ENCODE data around the gene EDDM3A.

GRCh38 chr14:20757965-20758364 lies 12.3 kb downstream of the EDDM3A start:
- TF ChIP-seq ZIC2 (tag by site-specific recombination; IDR thresholded peaks at IDR 0.05) = no peak
- no peak for TF ChIP-seq ATF2 (tag by site-specific recombination; IDR thresholded peaks at IDR 0.05; ENCODE audit: low read depth)
- TF ChIP-seq CTCF (tag by site-specific recombination; IDR thresholded peaks at IDR 0.05) = no peak
- TF ChIP-seq ZNF175 (tag by site-specific recombination; IDR thresholded peaks at IDR 0.05) = no peak
- TF ChIP-seq BCL11A (tag by site-specific recombination; IDR thresholded peaks at IDR 0.05; ENCODE audit: low read depth) = no peak
- no peak for TF ChIP-seq ZBTB7A (tag by site-specific recombination; IDR thresholded peaks at IDR 0.05; ENCODE audit: low read depth)
- TF ChIP-seq, protein P1, sequence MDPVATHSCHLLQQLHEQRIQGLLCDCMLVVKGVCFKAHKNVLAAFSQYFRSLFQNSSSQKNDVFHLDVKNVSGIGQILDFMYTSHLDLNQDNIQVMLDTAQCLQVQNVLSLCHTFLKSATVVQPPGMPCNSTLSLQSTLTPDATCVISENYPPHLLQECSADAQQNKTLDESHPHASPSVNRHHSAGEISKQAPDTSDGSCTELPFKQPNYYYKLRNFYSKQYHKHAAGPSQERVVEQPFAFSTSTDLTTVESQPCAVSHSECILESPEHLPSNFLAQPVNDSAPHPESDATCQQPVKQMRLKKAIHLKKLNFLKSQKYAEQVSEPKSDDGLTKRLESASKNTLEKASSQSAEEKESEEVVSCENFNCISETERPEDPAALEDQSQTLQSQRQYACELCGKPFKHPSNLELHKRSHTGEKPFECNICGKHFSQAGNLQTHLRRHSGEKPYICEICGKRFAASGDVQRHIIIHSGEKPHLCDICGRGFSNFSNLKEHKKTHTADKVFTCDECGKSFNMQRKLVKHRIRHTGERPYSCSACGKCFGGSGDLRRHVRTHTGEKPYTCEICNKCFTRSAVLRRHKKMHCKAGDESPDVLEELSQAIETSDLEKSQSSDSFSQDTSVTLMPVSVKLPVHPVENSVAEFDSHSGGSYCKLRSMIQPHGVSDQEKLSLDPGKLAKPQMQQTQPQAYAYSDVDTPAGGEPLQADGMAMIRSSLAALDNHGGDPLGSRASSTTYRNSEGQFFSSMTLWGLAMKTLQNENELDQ (tag by site-specific recombination; IDR thresholded peaks at IDR 0.05; ENCODE audit: low read depth) = no peak
- no peak for TF ChIP-seq ZNF596 (tag by site-specific recombination; IDR thresholded peaks at IDR 0.05)
- TF ChIP-seq ZNF302 (tag by site-specific recombination; IDR thresholded peaks at IDR 0.05; ENCODE audit: low read depth) = no peak
- no peak for TF ChIP-seq ZEB2 (tag by site-specific recombination; IDR thresholded peaks at IDR 0.05)
- TF ChIP-seq REPIN1 (tag by site-specific recombination; IDR thresholded peaks at IDR 0.05; ENCODE audit: low read depth) = no peak
- TF ChIP-seq ZNF341 (tag by site-specific recombination; IDR thresholded peaks at IDR 0.05; ENCODE audit: low read depth) = no peak
- TF ChIP-seq ZBTB21 (tag by site-specific recombination; IDR thresholded peaks at IDR 0.05) = no peak

All from HEK293 (cell line).